ENCODE results near the gene JAZF1. TPM values are rescaled to one million over a fixed set of nuclear protein-coding genes. Genes with fewer than 3 reads are reported as not detected.
A peak's percentile ranks its signal among the peaks of the same experiment; 100 is the strongest.

JAZF1 gene
- total and polyA plus RNA-seq, 2 donors: 30.7 to 31.9 TPM

DNA sequence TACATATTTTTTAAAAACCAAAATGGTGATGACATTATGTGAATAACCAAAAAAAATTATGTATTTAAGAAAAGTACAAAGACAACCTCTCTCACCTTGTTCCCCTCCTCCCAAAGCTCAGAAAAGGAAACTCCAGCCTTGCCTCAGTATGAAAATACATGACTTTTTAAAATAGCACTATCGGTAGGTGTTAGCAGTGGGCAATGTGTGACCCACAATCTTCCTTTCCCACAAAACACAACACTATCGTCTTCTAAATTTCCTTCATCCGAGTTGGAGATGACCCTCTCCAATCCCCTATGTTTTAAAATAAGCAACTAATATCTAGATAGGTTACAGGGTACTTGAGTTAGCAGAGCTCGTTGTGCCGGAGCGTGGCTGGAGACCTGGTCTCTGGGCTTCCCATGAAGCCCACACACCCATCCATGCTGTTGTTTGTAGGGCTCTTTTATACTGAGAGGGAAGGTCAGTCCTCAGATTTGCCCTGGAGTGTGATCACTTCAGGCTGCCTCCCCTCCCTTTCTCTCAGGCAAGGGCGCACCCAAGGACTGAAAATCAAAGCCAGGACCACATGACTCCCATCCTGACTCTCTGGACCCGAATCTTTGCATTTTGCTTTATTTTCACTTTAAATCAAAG, 107.6 kb downstream of the JAZF1 start:
- DNase-seq (ENCODE audit: extremely low spot score): no peak
- Histone ChIP-seq H3K4me3 (ENCODE audit: low read depth, low read length) (no peak overlapping the region), H3K27ac (ENCODE audit: low read depth) (no peak overlapping the region), H3K4me1 (ENCODE audit: insufficient read depth) (no peaks in the 10 kb centered on the region), H3K36me3 (ENCODE audit: insufficient read depth) (no peaks in the 10 kb centered on the region)
- WGBS: 96% methylated on average over 8 of the region's 8 CpGs

DNA sequence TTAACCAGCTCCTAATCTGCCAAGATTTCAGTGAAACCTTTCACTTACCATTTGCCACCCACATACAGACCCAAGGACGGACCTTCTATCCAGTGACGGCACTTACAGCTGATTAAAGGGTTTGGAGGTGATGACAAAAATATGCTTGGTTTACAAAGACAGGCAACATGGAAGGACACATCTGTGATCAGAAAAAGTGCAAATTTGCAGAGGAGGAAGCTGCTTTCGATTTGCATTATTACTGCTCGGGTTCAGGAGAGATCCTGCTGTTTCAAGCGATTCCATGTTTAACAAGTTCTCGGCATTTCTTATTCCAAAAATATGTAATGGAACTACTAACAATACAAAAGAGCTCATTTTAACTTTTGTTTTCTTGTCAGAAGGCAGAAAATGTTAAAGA, 109.0 kb downstream of the JAZF1 start:
- H3K27ac ChIP-seq (ENCODE audit: low read depth): no peak overlapping the region
- H3K4me1 ChIP-seq (ENCODE audit: insufficient read depth): no peaks in the 10 kb centered on the region
- no peaks in the 10 kb centered on the region for H3K36me3 ChIP-seq (ENCODE audit: insufficient read depth)
- DNase-seq (ENCODE audit: extremely low spot score): no peak
- H3K4me3 ChIP-seq (ENCODE audit: low read depth, low read length): no peak overlapping the region
- WGBS: 78% methylated on average over 6 of the region's 6 CpGs

DNA sequence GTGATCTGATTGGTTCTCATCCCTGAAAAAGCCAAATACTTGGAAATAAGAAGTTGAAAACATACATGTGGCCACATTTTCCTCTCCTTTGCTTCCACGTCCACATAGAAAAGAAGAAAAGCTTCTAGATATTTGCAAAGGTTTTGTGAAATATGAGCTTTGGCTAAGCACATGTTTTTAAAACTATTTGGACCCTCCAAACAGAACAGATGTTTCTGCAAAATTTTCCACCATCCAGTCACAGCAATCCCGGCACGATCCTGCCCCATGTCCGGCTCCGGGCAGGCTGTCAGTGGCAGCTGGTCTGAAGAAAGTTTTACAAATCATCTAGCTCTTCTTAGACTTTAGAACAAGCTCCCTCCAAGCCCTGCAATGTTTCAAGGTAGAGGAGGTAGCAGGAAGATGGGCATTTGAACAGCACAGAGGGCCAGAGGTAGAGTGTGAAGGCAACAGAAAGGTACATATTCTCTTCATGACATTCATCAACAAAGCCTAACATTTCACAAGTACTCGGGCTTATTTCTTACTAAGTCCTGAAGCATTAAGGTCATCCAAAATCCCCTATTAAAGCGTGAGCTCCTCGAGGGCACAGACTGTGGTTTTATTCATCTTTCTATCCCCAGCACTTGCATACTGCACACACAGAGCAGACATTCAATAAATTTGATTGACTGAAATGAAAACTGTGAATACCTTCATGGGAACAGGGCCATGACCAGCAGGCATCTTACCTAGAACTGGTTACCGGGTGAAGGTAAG, 110.1 kb downstream of the JAZF1 start:
- Histone ChIP-seq H3K4me1 (ENCODE audit: insufficient read depth) (no peaks in the 10 kb centered on the region), H3K27ac (ENCODE audit: low read depth) (no peak overlapping the region), H3K36me3 (ENCODE audit: insufficient read depth) (no peaks in the 10 kb centered on the region), H3K4me3 (ENCODE audit: low read depth, low read length) (no peak overlapping the region)
- DNase-seq (ENCODE audit: extremely low spot score): no peak
- WGBS: 38% methylated on average over 9 of the region's 9 CpGs

DNA sequence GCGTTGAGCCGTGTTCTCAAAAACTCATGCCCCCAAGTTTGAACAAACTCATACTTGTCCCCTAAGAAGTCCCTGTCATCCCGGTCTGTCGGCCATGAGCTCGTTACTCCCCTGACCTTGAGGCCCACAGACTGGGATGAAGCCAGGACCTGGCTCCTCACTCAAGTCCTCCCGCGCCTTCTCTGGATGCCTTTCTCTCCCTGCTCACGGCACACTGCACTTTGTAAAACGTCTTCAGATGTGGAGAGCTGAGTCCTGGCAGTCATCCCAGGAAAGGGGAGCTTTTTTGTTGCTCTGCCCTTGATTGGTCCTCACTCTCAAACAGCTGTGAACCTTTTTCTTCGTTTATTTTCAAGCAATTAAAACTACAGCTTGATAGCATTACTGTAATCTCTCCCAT, 110.8 kb downstream of the JAZF1 start:
- no peak overlapping the region for H3K4me3 ChIP-seq (ENCODE audit: low read depth, low read length)

DNA sequence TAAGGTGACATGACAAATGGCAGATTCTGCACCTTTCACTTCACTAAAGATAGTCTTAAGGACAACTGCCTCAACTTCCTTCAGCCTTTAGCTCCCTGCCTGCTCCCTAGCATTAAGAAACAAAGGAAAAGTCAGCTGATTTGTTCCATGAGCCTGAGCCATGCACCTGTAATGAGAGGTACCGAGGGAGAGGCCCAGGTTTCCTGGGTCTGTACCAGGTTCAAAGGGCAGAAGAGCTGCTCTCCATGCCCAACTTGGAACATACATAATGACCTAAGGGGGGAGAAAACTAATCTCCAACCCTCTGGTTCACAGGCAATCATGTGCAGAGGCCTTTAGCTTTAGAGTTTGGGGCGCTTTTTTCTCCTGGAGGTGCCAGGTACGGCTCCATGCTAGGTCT, 111.2 kb downstream of the JAZF1 start:
- no peaks in the 10 kb centered on the region for H3K4me1 ChIP-seq (ENCODE audit: insufficient read depth)
- no peak overlapping the region for H3K27ac ChIP-seq (ENCODE audit: low read depth)
- H3K4me3 ChIP-seq (ENCODE audit: low read depth, low read length): no peak overlapping the region
- 83% methylated on average over 3 of the region's 3 CpGs for whole genome bisulfite sequencing
- no peaks in the 10 kb centered on the region for H3K36me3 ChIP-seq (ENCODE audit: insufficient read depth)
- DNase-seq (ENCODE audit: extremely low spot score): no peak

More for the DNA sequence above, 110.8 kb downstream of the JAZF1 start:
- Histone ChIP-seq H3K27ac (ENCODE audit: low read depth) (no peak overlapping the region), H3K4me1 (ENCODE audit: insufficient read depth) (no peaks in the 10 kb centered on the region), H3K36me3 (ENCODE audit: insufficient read depth) (no peaks in the 10 kb centered on the region)
- WGBS: 36% methylated on average over 10 of the region's 10 CpGs
- DNase-seq (ENCODE audit: extremely low spot score): peak; percentile 83

DNA sequence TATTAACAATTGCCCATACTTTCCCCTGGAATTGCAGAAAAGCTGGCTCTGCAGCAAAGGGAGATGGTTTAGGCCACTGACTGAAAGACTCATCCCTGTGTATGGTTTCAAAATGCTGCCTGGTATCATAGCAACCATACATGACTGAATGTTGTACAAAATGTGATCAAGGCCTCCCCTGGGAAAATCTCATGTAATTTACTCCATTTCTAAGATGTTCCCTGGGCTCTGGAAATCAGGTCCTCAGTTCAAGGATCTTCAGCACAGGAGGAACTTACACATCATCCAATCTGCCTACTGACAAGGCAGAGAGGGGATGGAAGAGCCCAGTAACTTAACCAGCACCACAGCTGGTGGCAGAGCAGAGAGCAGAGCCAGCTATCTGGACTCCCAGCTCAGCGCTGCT, 111.8 kb downstream of the JAZF1 start:
- WGBS: 93% methylated on average over 1 of the region's 1 CpG
- Histone ChIP-seq H3K4me1 (ENCODE audit: insufficient read depth) (no peaks in the 10 kb centered on the region), H3K27ac (ENCODE audit: low read depth) (no peak overlapping the region), H3K36me3 (ENCODE audit: insufficient read depth) (no peaks in the 10 kb centered on the region), H3K4me3 (ENCODE audit: low read depth, low read length) (no peak overlapping the region)
- no peak for DNase-seq (ENCODE audit: extremely low spot score)

DNA sequence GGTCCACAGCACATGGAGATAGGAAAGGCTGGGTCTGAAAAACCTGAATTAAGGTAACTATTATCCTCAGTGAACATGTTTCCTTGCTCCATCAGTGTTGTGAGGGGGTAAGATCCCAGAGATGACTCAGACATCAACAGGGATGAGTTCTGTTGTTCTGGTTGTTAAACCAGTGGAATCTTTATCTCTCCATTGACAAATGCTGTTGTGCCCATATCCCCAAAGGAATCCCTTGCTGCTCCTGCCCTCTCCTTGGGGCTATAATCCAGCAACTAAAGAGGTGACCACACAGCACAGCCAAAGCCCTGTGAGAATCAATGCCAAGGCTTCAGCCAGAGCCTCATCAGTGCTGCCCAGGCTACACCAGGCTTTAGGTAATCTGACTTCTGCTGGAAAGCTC, 113.4 kb downstream of the JAZF1 start:
- H3K27ac ChIP-seq (ENCODE audit: low read depth): no peak overlapping the region
- H3K4me3 ChIP-seq (ENCODE audit: low read depth, low read length): no peak overlapping the region
- H3K36me3 ChIP-seq (ENCODE audit: insufficient read depth): no peaks in the 10 kb centered on the region
- DNase-seq (ENCODE audit: extremely low spot score): no peak
- H3K4me1 ChIP-seq (ENCODE audit: insufficient read depth): no peaks in the 10 kb centered on the region

DNA sequence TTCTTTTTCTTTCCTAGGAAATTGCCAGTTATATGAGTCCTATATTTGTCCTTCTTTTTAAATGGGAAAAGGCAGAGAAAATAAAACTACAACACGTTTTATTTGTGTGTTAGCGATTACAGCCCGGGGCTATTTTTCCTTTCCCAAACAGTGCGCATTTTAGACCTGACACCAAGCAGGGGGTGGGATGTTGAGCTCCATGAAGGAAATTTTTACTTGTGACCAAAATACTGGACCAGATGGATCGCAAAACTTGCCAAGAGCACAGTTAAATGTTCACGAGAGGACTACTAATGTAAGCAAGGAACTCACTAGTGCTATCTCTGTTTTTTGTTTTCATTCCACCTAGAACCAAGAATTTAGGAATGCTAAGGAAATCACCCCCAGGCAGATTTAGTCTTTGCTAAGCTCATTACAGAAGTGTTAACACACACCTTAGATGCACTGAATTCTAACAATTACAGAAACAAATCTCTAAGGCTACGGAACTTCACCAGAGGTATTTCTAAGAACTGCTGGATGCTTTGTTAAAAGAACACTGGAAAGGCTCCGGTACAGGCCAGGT, 114.8 kb downstream of the JAZF1 start:
- peak; percentile 37 for DNase-seq (ENCODE audit: extremely low spot score)
- Histone ChIP-seq H3K4me1 (ENCODE audit: insufficient read depth) (no peaks in the 10 kb centered on the region), H3K36me3 (ENCODE audit: insufficient read depth) (no peaks in the 10 kb centered on the region), H3K27ac (ENCODE audit: low read depth) (no peak overlapping the region), H3K4me3 (ENCODE audit: low read depth, low read length) (no peak overlapping the region)
- 36% methylated on average over 8 of the region's 8 CpGs for whole genome bisulfite sequencing

DNA sequence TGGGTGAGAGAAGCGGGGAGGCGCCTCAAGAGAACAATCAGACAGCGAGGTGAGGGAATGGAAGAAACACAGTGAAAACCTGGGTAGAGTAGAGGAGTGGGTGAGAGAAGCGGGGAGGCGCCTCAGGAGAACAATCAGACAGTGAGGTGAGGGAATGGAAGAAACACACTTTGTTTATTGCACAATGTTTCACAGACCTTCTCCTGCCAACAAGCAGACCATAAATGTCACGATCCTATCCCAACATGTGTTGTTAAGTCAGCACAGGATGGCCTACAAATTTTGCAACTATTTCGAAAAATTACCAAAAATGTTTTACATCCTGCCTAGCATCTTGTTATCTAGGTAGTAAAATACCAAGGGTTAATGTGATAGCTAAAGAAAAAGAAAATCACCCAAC, 115.3 kb downstream of the JAZF1 start:
- Histone ChIP-seq H3K4me3 (ENCODE audit: low read depth, low read length) (no peak overlapping the region), H3K27ac (ENCODE audit: low read depth) (peak overlapping the region; percentile 43), H3K4me1 (ENCODE audit: insufficient read depth) (no peaks in the 10 kb centered on the region), H3K36me3 (ENCODE audit: insufficient read depth) (no peaks in the 10 kb centered on the region)
- no peak for DNase-seq (ENCODE audit: extremely low spot score)
- WGBS: 62% methylated on average over 7 of the region's 7 CpGs

DNA sequence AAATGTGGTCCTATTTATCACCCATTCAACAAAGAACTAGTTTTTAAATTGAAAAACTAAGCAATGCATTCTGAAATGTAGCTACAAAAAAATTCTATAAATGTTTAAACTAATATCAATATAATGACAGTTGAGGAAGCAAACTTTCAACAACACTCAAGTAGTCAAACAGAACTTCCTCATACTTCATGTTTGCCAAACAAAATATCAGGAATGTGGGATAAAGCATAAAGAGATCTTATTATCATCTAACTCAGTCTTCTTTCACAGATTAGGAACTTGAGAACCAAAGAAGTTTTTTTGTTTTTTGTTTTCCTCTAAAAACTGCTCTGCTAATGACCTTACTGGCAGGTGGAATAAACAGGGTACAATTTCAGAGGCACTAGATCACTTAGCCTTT, 116.2 kb downstream of the JAZF1 start:
- DNase-seq (ENCODE audit: extremely low spot score): no peak
- Histone ChIP-seq H3K4me3 (ENCODE audit: low read depth, low read length) (no peak overlapping the region), H3K27ac (ENCODE audit: low read depth) (no peak overlapping the region), H3K4me1 (ENCODE audit: insufficient read depth) (no peaks in the 10 kb centered on the region), H3K36me3 (ENCODE audit: insufficient read depth) (no peaks in the 10 kb centered on the region)

DNA sequence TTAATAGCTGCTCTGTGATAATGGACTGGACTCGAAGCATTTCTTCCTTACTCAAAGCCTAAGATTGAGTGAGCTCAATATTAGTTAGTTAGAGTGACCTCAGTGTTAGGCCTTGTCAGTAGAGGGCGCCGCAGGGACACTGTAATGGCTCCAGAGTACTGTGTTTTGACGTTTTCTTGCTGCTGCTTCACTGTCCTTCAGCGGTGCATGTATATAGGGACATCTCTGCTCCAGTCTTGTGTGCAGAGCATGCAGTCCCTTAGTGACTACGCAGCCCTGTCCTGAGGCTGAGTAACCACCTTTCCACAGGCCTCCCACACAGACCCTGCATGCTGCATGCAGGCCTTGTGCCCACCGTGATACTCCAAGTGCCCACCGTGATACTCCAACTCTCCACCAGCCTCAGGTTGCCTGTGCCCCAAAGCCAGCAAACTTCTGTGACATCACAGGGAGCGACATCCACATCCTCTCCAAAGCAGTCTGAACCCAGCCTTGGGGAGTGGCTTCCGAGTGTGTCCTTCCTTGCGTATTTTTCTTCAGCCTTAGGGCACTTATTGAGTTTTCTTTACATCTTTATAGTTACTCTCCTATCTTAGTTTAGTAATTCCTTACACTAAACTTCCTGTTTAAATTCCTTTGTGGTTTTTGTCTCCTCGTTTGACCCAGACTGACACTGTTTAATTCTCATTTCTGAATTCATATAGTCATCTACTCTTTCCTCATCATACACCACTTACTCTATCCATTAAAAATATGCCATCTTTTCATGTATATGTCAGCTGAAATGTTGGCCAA, 118.2 kb downstream of the JAZF1 start:
- 61% methylated on average over 12 of the region's 12 CpGs for WGBS
- no peak overlapping the region for H3K27ac ChIP-seq (ENCODE audit: low read depth)
- no peak overlapping the region for H3K4me3 ChIP-seq (ENCODE audit: low read depth, low read length)
- no peak for DNase-seq (ENCODE audit: extremely low spot score)
- H3K36me3 ChIP-seq (ENCODE audit: insufficient read depth): no peaks in the 10 kb centered on the region
- H3K4me1 ChIP-seq (ENCODE audit: insufficient read depth): no peaks in the 10 kb centered on the region

DNA sequence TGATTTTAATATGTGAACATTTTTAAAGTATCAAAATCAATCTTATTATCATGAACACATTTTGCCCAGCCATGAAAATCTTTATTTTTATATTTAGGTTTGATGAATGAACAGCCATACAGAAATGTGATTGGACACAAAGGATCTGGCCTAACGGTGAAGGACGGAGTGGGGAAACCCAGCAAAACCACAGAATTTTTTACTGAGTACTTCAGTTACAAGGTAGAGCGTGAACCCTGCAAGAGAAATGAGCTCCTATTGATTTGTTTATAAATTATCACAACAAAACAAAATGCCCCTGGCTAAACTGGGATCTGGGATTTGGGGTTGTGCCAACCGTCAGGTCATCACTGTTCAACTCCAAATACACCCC, 118.8 kb downstream of the JAZF1 start:
- Histone ChIP-seq H3K4me1 (ENCODE audit: insufficient read depth) (no peaks in the 10 kb centered on the region), H3K4me3 (ENCODE audit: low read depth, low read length) (no peak overlapping the region), H3K36me3 (ENCODE audit: insufficient read depth) (no peaks in the 10 kb centered on the region), H3K27ac (ENCODE audit: low read depth) (no peak overlapping the region)
- no peak for DNase-seq (ENCODE audit: extremely low spot score)
- WGBS: 67% methylated on average over 4 of the region's 4 CpGs

DNA sequence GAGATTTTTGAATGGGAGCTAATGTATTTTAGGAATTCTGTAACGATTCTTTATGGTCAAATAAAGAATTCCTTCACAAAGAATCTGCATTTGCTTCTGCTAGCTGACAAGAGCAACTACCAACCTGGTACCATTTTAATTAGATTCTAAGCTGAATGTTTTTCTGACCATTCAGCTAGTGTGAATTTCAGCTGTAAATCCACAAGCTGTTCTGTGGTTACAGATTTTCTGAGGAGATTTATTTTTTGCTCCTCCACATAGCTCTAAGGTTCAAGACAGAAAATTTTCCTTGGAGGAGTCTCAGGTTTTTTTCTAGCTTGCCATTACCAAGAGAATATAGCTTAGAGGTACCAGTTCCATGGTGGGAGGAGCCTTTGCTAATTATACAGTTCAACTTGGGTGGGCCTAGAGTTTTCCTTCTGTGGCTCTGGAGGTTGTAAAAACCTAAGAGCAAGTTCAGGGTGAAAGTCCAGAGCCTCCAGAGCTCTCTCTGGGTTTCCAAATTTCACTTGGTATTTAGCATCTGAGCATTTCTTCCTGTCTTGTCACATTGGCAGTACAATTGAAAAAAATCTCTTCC, 120.1 kb downstream of the JAZF1 start:
- Histone ChIP-seq H3K36me3 (ENCODE audit: insufficient read depth) (no peaks in the 10 kb centered on the region), H3K4me1 (ENCODE audit: insufficient read depth) (no peaks in the 10 kb centered on the region), H3K4me3 (ENCODE audit: low read depth, low read length) (no peak overlapping the region), H3K27ac (ENCODE audit: low read depth) (no peak overlapping the region)
- 53% methylated on average over 1 of the region's 1 CpG for WGBS
- no peak for DNase-seq (ENCODE audit: extremely low spot score)
